GM13977 (cell line): ENCODE measurements around the gene RAB25.

Experiments used
- DNase-seq: peaks from one replicate; pipeline ENCODE4 v3.0.0; 2012; ENCODE audit warnings: low spot score
- in situ Hi-C: fragments of 300-500 bp; cut with MboI; formaldehyde crosslinking; loops from one replicate; pipeline ENCODE4 v1.12.0; 2022; ENCODE audit warnings: low sequenced_read_pairs, low pct_unique_long_range_greater_than_20kb, mixed read lengths, inconsistent platforms; ENCODE audit not compliant: unreplicated experiment
- TF ChIP-seq, protein P1 (sequence below): IDR thresholded peaks from 2 replicates; pipeline ENCODE4 v1.5.1; 2012; ENCODE audit warnings: mild to moderate bottlenecking, control low read depth; ENCODE audit not compliant: insufficient read depth; ENCODE audit errors: extremely low read depth, missing control alignments

RAB25 gene

DNA sequence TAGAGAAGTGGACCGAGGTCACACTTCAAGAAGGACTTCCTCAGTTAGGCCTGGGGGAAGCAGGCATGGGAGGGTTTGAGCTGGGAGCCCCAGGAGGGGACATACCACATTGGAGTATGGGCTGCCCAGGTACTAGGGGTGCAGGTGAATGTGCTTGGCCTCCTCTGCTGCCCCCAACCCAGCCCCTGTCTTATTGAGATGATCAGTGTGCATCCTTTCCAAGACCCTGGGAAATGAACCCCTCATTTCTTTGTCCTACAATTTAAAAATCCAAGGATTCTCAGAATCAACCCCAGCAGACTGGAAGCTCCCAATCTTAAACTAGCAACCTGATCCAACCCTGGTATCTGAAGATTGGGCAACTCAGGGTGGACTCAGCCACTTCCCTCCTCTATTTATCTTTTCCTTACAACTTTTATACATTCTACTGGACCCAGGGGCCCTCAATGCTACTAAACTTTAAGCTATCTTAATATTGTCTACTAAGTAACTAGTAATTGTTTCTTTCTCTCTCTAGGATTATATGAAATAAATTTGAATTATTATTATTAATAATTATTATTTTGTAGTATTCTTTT lies 12.2 kb downstream of the RAB25 start:
- in situ Hi-C loops, result no loop called here
- no peak for DNase-seq
- TF ChIP-seq, protein P1, sequence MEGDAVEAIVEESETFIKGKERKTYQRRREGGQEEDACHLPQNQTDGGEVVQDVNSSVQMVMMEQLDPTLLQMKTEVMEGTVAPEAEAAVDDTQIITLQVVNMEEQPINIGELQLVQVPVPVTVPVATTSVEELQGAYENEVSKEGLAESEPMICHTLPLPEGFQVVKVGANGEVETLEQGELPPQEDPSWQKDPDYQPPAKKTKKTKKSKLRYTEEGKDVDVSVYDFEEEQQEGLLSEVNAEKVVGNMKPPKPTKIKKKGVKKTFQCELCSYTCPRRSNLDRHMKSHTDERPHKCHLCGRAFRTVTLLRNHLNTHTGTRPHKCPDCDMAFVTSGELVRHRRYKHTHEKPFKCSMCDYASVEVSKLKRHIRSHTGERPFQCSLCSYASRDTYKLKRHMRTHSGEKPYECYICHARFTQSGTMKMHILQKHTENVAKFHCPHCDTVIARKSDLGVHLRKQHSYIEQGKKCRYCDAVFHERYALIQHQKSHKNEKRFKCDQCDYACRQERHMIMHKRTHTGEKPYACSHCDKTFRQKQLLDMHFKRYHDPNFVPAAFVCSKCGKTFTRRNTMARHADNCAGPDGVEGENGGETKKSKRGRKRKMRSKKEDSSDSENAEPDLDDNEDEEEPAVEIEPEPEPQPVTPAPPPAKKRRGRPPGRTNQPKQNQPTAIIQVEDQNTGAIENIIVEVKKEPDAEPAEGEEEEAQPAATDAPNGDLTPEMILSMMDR, result no peak

DNA sequence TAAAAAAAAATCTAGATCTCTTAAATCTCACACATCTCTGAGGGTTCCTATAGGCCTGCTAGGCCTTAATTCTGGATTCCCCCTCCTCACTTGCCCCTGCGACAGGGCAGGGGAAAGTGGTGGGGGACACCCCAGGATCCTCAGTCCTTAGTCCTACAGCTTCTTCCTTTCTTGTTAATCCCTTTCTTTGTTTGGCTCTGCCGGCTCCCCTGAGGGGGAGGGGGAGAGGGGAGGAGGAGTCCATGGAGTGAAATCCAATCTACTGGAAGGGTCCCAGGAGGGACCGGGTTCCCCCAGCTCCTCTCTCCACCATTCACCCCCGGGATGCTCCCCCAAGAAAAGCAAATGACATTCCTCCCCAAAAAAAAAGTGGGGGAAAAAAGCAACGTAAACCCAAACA lies 12.8 kb downstream of the RAB25 start:
- TF ChIP-seq, protein P1, result no peak
- in situ Hi-C loops, result no loop called here
- DNase-seq, result no peak

DNA sequence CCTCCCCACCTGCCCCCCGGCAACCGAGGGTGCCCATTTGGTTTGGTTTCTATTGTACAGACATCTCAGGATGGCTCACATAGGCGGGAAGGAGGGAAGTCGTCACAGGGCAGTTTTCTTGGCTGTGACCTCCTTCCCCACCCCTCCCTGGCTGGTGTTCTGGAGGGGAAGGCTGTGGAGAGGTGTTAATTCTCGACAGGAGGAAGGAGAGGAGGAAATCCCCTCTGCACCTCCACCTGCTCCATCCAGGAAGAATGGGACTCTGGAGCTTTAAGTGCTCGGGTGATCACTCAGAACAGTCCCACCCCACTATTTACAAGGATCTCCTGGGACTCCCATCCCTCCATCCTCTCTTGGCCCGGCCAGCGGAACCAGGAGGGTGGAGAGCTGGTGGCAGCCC lies 13.7 kb downstream of the RAB25 start:
- in situ Hi-C loops, result no loop called here
- TF ChIP-seq, protein P1, result no peak
- no peak for DNase-seq

DNA sequence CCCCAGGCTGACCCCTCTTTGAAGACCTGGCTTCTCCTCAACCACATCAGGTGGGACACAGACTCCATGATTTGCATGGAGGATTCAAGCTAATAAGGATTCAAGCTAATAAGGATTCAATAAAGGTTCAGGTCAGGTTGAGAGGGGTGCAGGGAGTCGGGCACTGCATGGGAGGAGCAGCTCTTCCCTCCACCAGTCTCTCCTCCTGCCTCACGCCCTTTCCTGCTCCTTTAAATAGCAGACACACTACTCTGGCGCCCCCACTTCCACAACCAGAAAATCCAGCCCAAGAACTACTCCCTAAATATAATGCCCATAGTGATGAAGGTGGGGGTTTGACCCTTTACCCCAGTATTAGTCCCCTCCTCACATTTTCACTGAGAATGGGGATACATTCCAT lies 14.2 kb downstream of the RAB25 start:
- in situ Hi-C loops, result no loop called here
- TF ChIP-seq, protein P1, result no peak
- no peak for DNase-seq

DNA sequence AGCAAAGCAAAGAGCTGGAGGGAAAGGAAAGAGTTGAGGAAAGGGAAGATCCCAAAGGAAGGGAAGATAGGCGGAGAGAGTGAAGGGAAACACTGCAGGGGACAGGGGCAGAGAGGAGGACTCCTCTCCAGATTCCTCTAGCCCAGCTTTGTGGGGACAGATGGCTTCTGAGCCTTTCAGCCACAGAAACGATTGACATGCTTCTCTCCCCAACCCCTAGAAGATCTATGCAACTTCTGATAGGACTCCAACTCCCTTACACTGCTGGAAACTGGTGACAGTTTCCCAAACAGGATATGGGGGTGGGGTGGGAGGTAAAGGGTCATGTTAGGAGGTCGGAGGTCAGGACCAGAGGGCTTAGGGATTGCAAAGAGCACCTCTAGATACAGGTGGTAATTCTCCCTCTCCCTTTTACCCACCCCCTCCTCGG lies 14.8 kb downstream of the RAB25 start:
- no peak for DNase-seq
- TF ChIP-seq, protein P1, result no peak
- in situ Hi-C loops, result no loop called here

DNA sequence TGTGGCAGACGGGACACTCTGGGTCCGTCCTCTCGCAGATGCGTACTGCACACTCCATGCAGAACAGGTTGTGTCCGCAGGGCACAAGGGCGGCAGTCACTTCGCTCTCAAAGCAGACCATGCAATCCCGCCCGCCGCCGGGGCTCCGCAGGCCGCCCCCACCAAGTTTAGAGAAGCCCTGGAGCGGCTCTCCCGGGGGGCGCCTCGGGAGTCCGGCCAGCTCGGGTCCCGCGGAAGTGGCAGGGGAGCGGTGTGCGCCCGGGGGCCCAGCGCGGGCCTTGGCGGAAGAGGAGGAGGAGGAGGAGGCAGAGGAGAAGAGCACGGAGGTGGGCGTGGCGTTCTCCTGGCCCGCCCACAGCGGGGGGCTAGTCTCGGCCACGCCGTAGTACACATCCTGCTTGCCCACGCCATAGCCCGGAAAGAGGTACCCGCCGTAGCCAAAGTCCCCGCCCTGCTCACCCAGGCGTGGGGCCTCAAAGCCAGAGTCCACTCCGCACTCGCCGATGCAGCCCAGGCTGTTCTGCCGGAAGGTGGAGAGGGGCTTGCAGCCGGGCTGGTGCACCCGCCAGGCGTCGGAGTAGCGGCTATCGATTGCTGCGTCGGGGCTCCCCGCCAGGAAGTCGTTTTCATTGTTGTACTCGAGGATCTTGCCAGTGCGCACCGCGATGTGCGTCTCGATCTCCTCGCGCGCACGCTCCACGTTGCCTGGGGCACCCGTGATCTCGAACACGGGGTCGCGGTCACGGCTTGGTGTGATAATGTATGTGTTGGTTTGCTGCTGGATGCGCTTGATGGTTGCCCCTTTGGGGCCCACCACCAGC lies 15.9 kb downstream of the RAB25 start:
- in situ Hi-C loops, result no loop called here
- TF ChIP-seq, protein P1, result no peak
- DNase-seq, result peak; percentile 59
